ENCODE data around the gene MRPS9. TPM values are rescaled to one million over a fixed set of nuclear protein-coding genes. Genes with fewer than 3 reads are reported as not detected.

Gene MRPS9
- total RNA-seq, 1 experiment from 2014 or later = 49.7 TPM

- TF ChIP-seq CEBPB (IDR thresholded peaks at IDR 0.05; ENCODE audit: low read depth) = no peak
- TF ChIP-seq JUND (IDR thresholded peaks at IDR 0.05) = no peak
- TF ChIP-seq, protein P1, sequence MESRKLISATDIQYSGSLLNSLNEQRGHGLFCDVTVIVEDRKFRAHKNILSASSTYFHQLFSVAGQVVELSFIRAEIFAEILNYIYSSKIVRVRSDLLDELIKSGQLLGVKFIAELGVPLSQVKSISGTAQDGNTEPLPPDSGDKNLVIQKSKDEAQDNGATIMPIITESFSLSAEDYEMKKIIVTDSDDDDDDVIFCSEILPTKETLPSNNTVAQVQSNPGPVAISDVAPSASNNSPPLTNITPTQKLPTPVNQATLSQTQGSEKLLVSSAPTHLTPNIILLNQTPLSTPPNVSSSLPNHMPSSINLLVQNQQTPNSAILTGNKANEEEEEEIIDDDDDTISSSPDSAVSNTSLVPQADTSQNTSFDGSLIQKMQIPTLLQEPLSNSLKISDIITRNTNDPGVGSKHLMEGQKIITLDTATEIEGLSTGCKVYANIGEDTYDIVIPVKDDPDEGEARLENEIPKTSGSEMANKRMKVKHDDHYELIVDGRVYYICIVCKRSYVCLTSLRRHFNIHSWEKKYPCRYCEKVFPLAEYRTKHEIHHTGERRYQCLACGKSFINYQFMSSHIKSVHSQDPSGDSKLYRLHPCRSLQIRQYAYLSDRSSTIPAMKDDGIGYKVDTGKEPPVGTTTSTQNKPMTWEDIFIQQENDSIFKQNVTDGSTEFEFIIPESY (IDR thresholded peaks at IDR 0.05; ENCODE audit: extremely low read depth, insufficient replicate concordance, low read length) = no peak
- TF ChIP-seq, protein P2, sequence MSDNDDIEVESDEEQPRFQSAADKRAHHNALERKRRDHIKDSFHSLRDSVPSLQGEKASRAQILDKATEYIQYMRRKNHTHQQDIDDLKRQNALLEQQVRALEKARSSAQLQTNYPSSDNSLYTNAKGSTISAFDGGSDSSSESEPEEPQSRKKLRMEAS (IDR thresholded peaks at IDR 0.05) = no peak
- no peak for TF ChIP-seq FOSL1 (IDR thresholded peaks at IDR 0.05; ENCODE audit: low read depth)
- no peak for TF ChIP-seq SRF (IDR thresholded peaks at IDR 0.05; ENCODE audit: low read depth)
- TF ChIP-seq EZH2phosphoT487 (IDR thresholded peaks at IDR 0.05; ENCODE audit: borderline replicate concordance) = no peak
- TF ChIP-seq ELF1 (IDR thresholded peaks at IDR 0.05; ENCODE audit: borderline replicate concordance, low read depth) = no peak
- TF ChIP-seq, protein P3, sequence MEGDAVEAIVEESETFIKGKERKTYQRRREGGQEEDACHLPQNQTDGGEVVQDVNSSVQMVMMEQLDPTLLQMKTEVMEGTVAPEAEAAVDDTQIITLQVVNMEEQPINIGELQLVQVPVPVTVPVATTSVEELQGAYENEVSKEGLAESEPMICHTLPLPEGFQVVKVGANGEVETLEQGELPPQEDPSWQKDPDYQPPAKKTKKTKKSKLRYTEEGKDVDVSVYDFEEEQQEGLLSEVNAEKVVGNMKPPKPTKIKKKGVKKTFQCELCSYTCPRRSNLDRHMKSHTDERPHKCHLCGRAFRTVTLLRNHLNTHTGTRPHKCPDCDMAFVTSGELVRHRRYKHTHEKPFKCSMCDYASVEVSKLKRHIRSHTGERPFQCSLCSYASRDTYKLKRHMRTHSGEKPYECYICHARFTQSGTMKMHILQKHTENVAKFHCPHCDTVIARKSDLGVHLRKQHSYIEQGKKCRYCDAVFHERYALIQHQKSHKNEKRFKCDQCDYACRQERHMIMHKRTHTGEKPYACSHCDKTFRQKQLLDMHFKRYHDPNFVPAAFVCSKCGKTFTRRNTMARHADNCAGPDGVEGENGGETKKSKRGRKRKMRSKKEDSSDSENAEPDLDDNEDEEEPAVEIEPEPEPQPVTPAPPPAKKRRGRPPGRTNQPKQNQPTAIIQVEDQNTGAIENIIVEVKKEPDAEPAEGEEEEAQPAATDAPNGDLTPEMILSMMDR (IDR thresholded peaks at IDR 0.05 in 2 of 3, conservative IDR thresholded peaks at IDR 0.05 in 1 of 3; ENCODE audit: borderline replicate concordance in 1 of 3, insufficient read depth in 1 of 3, low read depth in 2 of 3, low read length in 2 of 3) = no peak
- no peak for TF ChIP-seq EGR1 (IDR thresholded peaks at IDR 0.05; ENCODE audit: low read depth)
- BruUV-seq (replicated peaks) = no TSS peak
- H3K9ac ChIP-seq (ENCODE audit: low read length) = no peak overlapping the region; the same call in 1 of the 2 replicates
- ChIA-PET RAD21 (ENCODE audit: low non-redundant PET in 1 of 2, low total read pairs in 2 of 2, uncharacterized antibody in 2 of 2, unreplicated experiment in 2 of 2) (interaction anchor here in 1 of 2 experiments (1.0 kb wide), 1 partner anchor 132 kb away, joined by 3 read pairs; no protein-coding TSS in a partner anchor), POLR2A (no interaction called here), CTCF (interaction anchor here (2.1 kb wide), 1 partner anchor 12 kb away, joined by 13 read pairs; no protein-coding TSS in a partner anchor)
- no peaks in the 10 kb centered on the region; a peak in 1 of 4 replicates for H3K36me3 ChIP-seq (ENCODE audit: control insufficient read depth in 1 of 2, insufficient read depth in 2 of 2, low read length in 2 of 2)
- DNase-seq (ENCODE audit: low read depth, low spot score) = no peak
- no peaks in the 10 kb centered on the region for H3K79me2 ChIP-seq (ENCODE audit: insufficient read depth, low read length)
- no peaks in the 10 kb centered on the region for H3K27me3 ChIP-seq (ENCODE audit: insufficient read depth, low read length)
- peak overlapping the region; percentile 52 for H3K4me2 ChIP-seq (ENCODE audit: low read length)
- no peak for ATAC-seq
- no peaks in the 10 kb centered on the region for H3K9me2 ChIP-seq (ENCODE audit: insufficient read depth)
- H2AFZ ChIP-seq (ENCODE audit: low read depth, low read length, poor library complexity, severe bottlenecking) = no peak overlapping the region
- H3K4me1 ChIP-seq (ENCODE audit: control insufficient read depth in 1 of 2, insufficient read depth in 2 of 2, low read length in 2 of 2) = peaks cover 17 to 29% of the 10 kb centered on the region in 2 experiments
- no peaks in the 10 kb centered on the region for H3K9me3 ChIP-seq (ENCODE audit: control insufficient read depth in 1 of 2, insufficient read depth in 1 of 2, low read depth in 1 of 2, low read length in 2 of 2)
- intact Hi-C loops (cut with micrococcal nuclease) = no loop called here
- no peaks in the 10 kb centered on the region for H4K20me1 ChIP-seq (ENCODE audit: insufficient read depth)
- H3K4me3 ChIP-seq (replicated peaks in 1 of 2; ENCODE audit: low read depth in 1 of 2, low read length in 2 of 2) = no peak overlapping the region
- H3K27ac ChIP-seq (ENCODE audit: low read depth, low read length) = no peak overlapping the region
Measured at GRCh38 chr2:105103481-105103880, 65.6 kb downstream of the MRPS9 start.
